Neural cell (in vitro differentiated cells): Measurements from ENCODE around the gene TBC1D14.

Experiments used
- MXI1 ChIP-seq: fragments of 450-650 bp; conservative IDR thresholded peaks from 2 replicates; pipeline ENCODE4 v1.6.1; 2014; ENCODE audit warnings: antibody characterized with exemption, mild to moderate bottlenecking; ENCODE audit not compliant: poor library complexity, severe bottlenecking
- RAD21 ChIP-seq: fragments of 450-650 bp; conservative IDR thresholded peaks from 2 replicates; pipeline ENCODE4 v1.6.1; 2014; ENCODE audit warnings: antibody characterized with exemption, mild to moderate bottlenecking, moderate library complexity

DNA sequence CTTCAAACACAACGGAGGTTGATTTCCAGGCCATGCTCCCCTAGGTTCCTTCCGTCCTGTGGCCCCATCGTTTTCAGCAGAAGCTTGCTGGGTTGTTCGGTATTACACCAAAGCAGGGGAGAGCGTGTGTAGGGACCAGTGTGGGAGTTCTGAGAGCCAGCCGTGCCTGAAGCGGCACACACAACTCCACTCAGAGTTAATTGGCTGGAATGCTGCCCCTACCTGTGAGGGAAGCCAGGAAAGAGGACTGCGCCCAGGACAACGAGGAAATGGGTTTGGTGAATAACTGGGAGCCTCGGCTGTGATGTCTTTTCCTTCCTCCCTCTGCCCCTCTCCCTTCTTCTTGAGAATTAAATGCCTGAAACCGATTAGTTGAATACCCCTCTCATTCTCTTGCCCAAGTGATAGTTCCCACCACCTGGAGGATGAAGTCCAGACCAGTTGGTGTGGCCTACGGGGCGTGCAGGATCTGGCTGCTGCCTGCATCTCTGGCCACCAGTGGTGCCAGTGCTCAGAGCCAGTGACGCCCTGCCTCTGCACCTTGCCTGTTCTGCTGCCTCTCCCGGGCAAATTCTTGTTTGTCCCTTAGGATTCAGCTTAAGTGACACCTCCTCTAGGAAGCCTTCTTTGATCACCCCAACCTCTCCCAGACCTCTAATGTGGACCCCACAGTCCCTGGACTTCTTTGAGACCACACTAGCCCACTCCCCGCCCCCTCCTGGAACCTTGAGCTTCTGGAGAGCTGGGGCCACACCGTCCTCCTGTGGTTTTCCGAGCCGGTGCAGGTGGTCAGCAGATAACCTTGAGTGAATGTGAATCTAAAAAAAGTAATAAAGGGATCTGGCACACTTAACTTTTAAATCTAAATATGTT is 33.6 kb downstream of the TBC1D14 start:
- TF ChIP-seq RAD21: no peak
- no peak for TF ChIP-seq MXI1
